ENCODE data around the gene SLK.

Gene SLK

DNA sequence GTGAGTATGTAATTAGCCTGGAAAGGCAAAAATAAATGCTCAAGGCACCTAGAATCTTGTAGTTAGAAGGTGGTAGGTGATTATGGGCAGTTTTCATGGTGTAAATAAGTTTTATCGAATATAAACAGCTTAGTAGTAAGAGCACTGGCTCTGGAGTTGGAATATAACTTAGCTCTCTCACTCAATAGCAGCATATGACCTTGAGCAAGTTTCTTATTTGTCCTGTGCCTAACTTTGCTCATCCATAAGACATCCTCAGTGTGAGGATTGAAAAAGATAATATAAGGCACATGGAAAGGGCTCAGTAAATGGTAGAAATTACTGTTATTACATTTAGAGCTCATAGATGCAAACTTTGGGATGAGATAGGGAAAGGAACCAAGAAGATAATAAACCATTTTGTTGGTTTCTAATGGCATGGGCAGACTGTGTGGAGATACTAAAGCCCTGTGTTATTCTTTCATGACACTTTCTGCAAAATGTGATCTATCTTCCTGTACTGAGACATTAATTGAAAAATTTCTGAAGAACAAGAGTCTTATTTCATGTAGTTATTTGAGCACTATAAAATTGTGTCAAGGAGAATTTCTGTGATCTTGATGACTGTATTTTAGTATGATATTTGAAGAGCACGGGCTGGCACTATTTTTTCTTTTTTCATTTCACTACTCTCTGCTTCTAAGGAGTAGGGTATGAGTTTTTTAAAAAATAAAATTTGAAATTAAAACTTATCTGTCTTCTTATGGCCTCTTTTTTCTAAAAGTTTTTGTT, 3.1 kb downstream of the SLK start:
- Histone ChIP-seq H3K4me2 (ENCODE audit: low read length) (peak overlapping the region; percentile 66), H3K27ac (no peak overlapping the region), H3K4me3 (ENCODE audit: low read depth, low read length) (peak overlapping the region; percentile 51), H2AFZ (no peak overlapping the region), H3K36me3 (ENCODE audit: control insufficient read depth, insufficient read depth, low read length) (no peaks in the 10 kb centered on the region), H3K79me2 (peaks cover 30% of the 10 kb centered on the region), H3K9ac (no peak overlapping the region), H3K9me3 (ENCODE audit: control insufficient read depth, low read length) (no peaks in the 10 kb centered on the region), H3K4me1 (peaks cover 14% of the 10 kb centered on the region), H3K27me3 (ENCODE audit: control insufficient read depth, insufficient read depth, low read length) (no peaks in the 10 kb centered on the region)
- TF ChIP-seq, protein P1, sequence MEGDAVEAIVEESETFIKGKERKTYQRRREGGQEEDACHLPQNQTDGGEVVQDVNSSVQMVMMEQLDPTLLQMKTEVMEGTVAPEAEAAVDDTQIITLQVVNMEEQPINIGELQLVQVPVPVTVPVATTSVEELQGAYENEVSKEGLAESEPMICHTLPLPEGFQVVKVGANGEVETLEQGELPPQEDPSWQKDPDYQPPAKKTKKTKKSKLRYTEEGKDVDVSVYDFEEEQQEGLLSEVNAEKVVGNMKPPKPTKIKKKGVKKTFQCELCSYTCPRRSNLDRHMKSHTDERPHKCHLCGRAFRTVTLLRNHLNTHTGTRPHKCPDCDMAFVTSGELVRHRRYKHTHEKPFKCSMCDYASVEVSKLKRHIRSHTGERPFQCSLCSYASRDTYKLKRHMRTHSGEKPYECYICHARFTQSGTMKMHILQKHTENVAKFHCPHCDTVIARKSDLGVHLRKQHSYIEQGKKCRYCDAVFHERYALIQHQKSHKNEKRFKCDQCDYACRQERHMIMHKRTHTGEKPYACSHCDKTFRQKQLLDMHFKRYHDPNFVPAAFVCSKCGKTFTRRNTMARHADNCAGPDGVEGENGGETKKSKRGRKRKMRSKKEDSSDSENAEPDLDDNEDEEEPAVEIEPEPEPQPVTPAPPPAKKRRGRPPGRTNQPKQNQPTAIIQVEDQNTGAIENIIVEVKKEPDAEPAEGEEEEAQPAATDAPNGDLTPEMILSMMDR (IDR thresholded peaks at IDR 0.05) = no peak

GRCh38 chr10:103975169-103975568, 8.2 kb downstream of the SLK start:
- H3K36me3 ChIP-seq (ENCODE audit: control insufficient read depth, insufficient read depth, low read length) = no peaks in the 10 kb centered on the region
- H3K9ac ChIP-seq = no peak overlapping the region
- H3K4me1 ChIP-seq = peaks cover 6% of the 10 kb centered on the region
- no peak overlapping the region for H2AFZ ChIP-seq
- no peaks in the 10 kb centered on the region for H3K9me3 ChIP-seq (ENCODE audit: control insufficient read depth, low read length)
- no peak overlapping the region for H3K4me3 ChIP-seq (ENCODE audit: low read depth, low read length)
- peaks cover 35% of the 10 kb centered on the region for H3K79me2 ChIP-seq
- H3K27me3 ChIP-seq (ENCODE audit: control insufficient read depth, insufficient read depth, low read length) = no peaks in the 10 kb centered on the region
- H3K4me2 ChIP-seq (ENCODE audit: low read length) = no peak overlapping the region
- TF ChIP-seq, protein P1 (IDR thresholded peaks at IDR 0.05) = no peak
- no peak overlapping the region for H3K27ac ChIP-seq

- Histone ChIP-seq H3K9me3 (ENCODE audit: control insufficient read depth, low read length) (no peaks in the 10 kb centered on the region), H3K4me3 (ENCODE audit: low read depth, low read length) (no peak overlapping the region), H3K4me1 (peaks cover 4% of the 10 kb centered on the region), H3K36me3 (ENCODE audit: control insufficient read depth, insufficient read depth, low read length) (no peaks in the 10 kb centered on the region), H3K27me3 (ENCODE audit: control insufficient read depth, insufficient read depth, low read length) (no peaks in the 10 kb centered on the region), H2AFZ (no peak overlapping the region), H3K27ac (no peak overlapping the region), H3K79me2 (peaks cover 34% of the 10 kb centered on the region), H3K4me2 (ENCODE audit: low read length) (no peak overlapping the region), H3K9ac (no peak overlapping the region)
- TF ChIP-seq, protein P1 (IDR thresholded peaks at IDR 0.05) = no peak
These were observed 10.3 kb downstream of the SLK start for GRCh38 chr10:103977204-103977603.

DNA sequence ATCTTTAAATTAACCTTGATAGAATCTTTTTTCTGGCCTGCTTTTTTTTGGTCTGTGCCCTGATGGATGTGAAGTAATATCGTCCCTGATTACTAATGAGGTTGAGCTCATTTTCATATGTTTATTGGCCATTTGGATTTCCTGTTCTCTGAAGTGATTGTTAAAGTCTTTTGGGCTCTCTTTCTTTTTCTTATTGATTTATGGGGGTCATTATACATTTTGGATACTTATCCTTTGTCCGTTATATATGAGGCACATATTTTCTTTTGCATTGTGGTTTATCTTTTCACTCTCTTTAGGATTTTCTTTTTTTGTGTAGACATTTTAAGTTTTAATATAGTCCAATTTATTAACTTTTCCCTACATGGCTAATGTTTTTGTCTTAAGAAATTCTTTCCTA, 12.6 kb downstream of the SLK start:
- Histone ChIP-seq H3K27ac (no peak overlapping the region), H3K79me2 (peaks cover 33% of the 10 kb centered on the region), H3K4me3 (ENCODE audit: low read depth, low read length) (no peak overlapping the region), H3K36me3 (ENCODE audit: control insufficient read depth, insufficient read depth, low read length) (no peaks in the 10 kb centered on the region), H3K9ac (no peak overlapping the region), H2AFZ (no peak overlapping the region), H3K4me2 (ENCODE audit: low read length) (no peak overlapping the region), H3K27me3 (ENCODE audit: control insufficient read depth, insufficient read depth, low read length) (no peaks in the 10 kb centered on the region), H3K4me1 (peaks cover 8% of the 10 kb centered on the region), H3K9me3 (ENCODE audit: control insufficient read depth, low read length) (no peaks in the 10 kb centered on the region)
- TF ChIP-seq, protein P1 (IDR thresholded peaks at IDR 0.05) = no peak

Data from parathyroid adenoma (tissue), 2 donors.